GM06990 (cell line): ENCODE results near the gene BNIP5.

Experiments used
- DNase-seq: peaks from one replicate; pipeline ENCODE4 v3.0.0-alpha.2; 2011; ENCODE audit not compliant: insufficient read length; ENCODE audit errors: extremely low read depth
- H3K27me3 ChIP-seq: replicated peaks from 2 replicates; pipeline ENCODE4 v1.6.0; 2011; ENCODE audit warnings: low read length; ENCODE audit not compliant: control insufficient read depth, insufficient read depth
- H3K36me3 ChIP-seq: 2 replicates; pipeline ENCODE4 v1.5.1; 2011; ENCODE audit warnings: low read length; ENCODE audit not compliant: control insufficient read depth, insufficient read depth
- H3K4me3 ChIP-seq: replicated peaks from 2 replicates; pipeline ENCODE4 v1.5.1; 2011; ENCODE audit warnings: low read depth, mild to moderate bottlenecking, control low read depth, low read length
- TF ChIP-seq, protein P1 (sequence below): IDR thresholded peaks from 2 replicates; pipeline ENCODE4 v1.5.1; 2011; ENCODE audit warnings: low read length, control low read depth, mild to moderate bottlenecking, inconsistent platforms; ENCODE audit not compliant: insufficient read depth, poor library complexity, severe bottlenecking

The BNIP5 gene

DNA sequence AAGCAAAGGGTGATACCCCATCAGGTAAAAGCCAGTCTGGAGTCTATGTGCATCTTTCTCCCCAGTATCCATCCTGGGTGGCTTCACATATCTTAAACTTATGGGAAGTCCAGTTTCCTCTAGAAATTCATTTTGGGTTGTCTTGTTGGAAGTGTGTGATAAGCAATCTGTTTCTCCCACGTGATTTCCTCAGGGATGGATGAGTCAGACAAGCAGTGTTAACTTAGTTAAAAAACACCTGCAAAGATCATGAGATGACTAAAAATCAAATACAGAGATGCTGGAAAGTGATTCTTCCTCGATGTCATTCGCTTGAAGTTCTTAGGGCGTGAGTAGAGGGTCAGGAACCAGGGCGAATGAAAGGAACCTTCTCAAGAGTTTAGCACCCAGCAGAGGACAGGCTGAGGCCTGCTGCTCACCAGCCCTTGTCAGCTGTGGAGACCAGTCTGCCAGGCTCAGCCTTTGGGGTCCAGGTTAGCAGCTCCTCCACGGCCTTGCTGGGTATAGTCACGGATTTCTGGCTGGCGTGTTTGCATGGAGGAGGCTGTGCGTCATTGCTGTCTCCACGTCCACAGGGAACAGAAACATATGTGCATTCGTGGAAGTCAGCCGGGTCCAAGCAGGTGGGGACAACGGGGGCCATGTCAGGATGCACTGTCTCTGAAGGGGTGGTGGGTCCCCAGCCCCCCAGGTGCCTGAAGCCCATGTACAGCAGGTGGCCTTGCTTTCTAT is 69.6 kb downstream of the BNIP5 start:
- Histone ChIP-seq H3K4me3 (no peak overlapping the region), H3K27me3 (no peaks in the 10 kb centered on the region; the same call in 1 of the 2 replicates), H3K36me3 (no peaks in the 10 kb centered on the region)
- no peak for DNase-seq
- TF ChIP-seq, protein P1, sequence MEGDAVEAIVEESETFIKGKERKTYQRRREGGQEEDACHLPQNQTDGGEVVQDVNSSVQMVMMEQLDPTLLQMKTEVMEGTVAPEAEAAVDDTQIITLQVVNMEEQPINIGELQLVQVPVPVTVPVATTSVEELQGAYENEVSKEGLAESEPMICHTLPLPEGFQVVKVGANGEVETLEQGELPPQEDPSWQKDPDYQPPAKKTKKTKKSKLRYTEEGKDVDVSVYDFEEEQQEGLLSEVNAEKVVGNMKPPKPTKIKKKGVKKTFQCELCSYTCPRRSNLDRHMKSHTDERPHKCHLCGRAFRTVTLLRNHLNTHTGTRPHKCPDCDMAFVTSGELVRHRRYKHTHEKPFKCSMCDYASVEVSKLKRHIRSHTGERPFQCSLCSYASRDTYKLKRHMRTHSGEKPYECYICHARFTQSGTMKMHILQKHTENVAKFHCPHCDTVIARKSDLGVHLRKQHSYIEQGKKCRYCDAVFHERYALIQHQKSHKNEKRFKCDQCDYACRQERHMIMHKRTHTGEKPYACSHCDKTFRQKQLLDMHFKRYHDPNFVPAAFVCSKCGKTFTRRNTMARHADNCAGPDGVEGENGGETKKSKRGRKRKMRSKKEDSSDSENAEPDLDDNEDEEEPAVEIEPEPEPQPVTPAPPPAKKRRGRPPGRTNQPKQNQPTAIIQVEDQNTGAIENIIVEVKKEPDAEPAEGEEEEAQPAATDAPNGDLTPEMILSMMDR, result no peak
